OCI-LY1 (cell line): ENCODE data around the gene OR2T8.

Experiments
- H2AFZ ChIP-seq: fragments of 200-600 bp; sonication (generic), shearing (Covaris generic); 2 replicates; pipeline ENCODE4 v1.6.0; 2014; ENCODE audit warnings: antibody characterized with exemption, mild to moderate bottlenecking, low read length
- H3F3A ChIP-seq: fragments of 200-600 bp; sonication (generic), shearing (Covaris generic); 2 replicates; pipeline ENCODE4 v1.6.0; 2014; ENCODE audit warnings: mild to moderate bottlenecking, antibody characterized with exemption, low read length, moderate library complexity; ENCODE audit not compliant: insufficient read depth
- H3K27ac ChIP-seq: fragments of 200-600 bp; sonication (generic); 2 replicates; pipeline ENCODE4 v1.5.1; 2014; ENCODE audit warnings: low read length, mixed run types, mild to moderate bottlenecking, low read depth; ENCODE audit not compliant: poor library complexity, severe bottlenecking
- H3K27me3 ChIP-seq: fragments of 200-600 bp; sonication (generic); 2 replicates; pipeline ENCODE4 v1.6.0; 2014; ENCODE audit warnings: antibody characterized with exemption, mild to moderate bottlenecking, low read length, moderate library complexity; ENCODE audit not compliant: insufficient read depth
- H3K36me3 ChIP-seq: fragments of 200-600 bp; sonication (generic); 2 replicates; pipeline ENCODE4 v1.6.1; 2014; ENCODE audit warnings: mild to moderate bottlenecking, antibody characterized with exemption, low read length, moderate library complexity, mixed read lengths; ENCODE audit not compliant: insufficient read depth
- H3K4me1 ChIP-seq: fragments of 200-600 bp; sonication (generic); 2 replicates; pipeline ENCODE4 v1.5.1; 2014; ENCODE audit warnings: mild to moderate bottlenecking, low read length, moderate library complexity; ENCODE audit not compliant: insufficient read depth, severe bottlenecking
- H3K4me2 ChIP-seq: fragments of 200-600 bp; sonication (generic), shearing (Covaris generic); 2 replicates; pipeline ENCODE4 v1.6.1; 2014; ENCODE audit warnings: low read length
- H3K4me3 ChIP-seq: fragments of 200-600 bp; sonication (generic); 2 replicates; pipeline ENCODE4 v1.5.1; 2014; ENCODE audit warnings: low read length, low read depth, mild to moderate bottlenecking, mixed read lengths; ENCODE audit not compliant: poor library complexity, severe bottlenecking
- H3K79me2 ChIP-seq: fragments of 200-600 bp; shearing (Covaris generic); 2 replicates; pipeline ENCODE4 v1.6.1; 2016; ENCODE audit warnings: mixed run types, low read length, mixed read lengths; ENCODE audit not compliant: insufficient read depth
- H3K9ac ChIP-seq: fragments of 200-600 bp; sonication (generic), shearing (Covaris generic); 2 replicates; pipeline ENCODE4 v1.6.1; 2014; ENCODE audit warnings: mild to moderate bottlenecking, low read length, mixed read lengths
- H3K9me2 ChIP-seq: fragments of 200-600 bp; sonication (generic), shearing (Covaris generic); 2 replicates; pipeline ENCODE4 v1.6.1; 2014; ENCODE audit warnings: low read depth, mild to moderate bottlenecking, low read length, mixed read lengths
- H3K9me3 ChIP-seq: fragments of 200-600 bp; shearing (Covaris generic); 2 replicates; pipeline ENCODE4 v1.6.1; 2014; ENCODE audit warnings: low read length, mixed read lengths
- H4K20me1 ChIP-seq: fragments of 200-600 bp; sonication (generic), shearing (Covaris generic); 2 replicates; pipeline ENCODE4 v1.6.0; 2016; ENCODE audit warnings: mild to moderate bottlenecking, low read length; ENCODE audit not compliant: insufficient read depth
- EZH2 ChIP-seq: fragments of 200-600 bp; sonication (generic), shearing (Covaris generic); IDR thresholded peaks from 2 replicates; pipeline ENCODE4 v1.8.0; 2017; ENCODE audit warnings: borderline replicate concordance, mixed run types, mild to moderate bottlenecking, antibody characterized with exemption, low read length, moderate library complexity, mixed read lengths
- TF ChIP-seq, protein P1 (sequence below): fragments of 200-600 bp; sonication (generic), shearing (Covaris generic); IDR thresholded peaks from 2 replicates; pipeline ENCODE4 v1.5.1; 2017; ENCODE audit warnings: mild to moderate bottlenecking, antibody characterized with exemption, low read length, moderate library complexity, mixed read lengths

OR2T8 gene

GRCh38 chr1:247905181-247905580, 14.9 kb upstream of the OR2T8 start:
- no peaks in the 10 kb centered on the region for H3K36me3 ChIP-seq

GRCh38 chr1:247905910-247906503, 14.0 kb upstream of the OR2T8 start:
- H3K27ac ChIP-seq = no peak overlapping the region
- TF ChIP-seq, protein P1, sequence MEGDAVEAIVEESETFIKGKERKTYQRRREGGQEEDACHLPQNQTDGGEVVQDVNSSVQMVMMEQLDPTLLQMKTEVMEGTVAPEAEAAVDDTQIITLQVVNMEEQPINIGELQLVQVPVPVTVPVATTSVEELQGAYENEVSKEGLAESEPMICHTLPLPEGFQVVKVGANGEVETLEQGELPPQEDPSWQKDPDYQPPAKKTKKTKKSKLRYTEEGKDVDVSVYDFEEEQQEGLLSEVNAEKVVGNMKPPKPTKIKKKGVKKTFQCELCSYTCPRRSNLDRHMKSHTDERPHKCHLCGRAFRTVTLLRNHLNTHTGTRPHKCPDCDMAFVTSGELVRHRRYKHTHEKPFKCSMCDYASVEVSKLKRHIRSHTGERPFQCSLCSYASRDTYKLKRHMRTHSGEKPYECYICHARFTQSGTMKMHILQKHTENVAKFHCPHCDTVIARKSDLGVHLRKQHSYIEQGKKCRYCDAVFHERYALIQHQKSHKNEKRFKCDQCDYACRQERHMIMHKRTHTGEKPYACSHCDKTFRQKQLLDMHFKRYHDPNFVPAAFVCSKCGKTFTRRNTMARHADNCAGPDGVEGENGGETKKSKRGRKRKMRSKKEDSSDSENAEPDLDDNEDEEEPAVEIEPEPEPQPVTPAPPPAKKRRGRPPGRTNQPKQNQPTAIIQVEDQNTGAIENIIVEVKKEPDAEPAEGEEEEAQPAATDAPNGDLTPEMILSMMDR = no peak
- TF ChIP-seq EZH2 = no peak

More at GRCh38 chr1:247905181-247905580, 14.9 kb upstream of the OR2T8 start:
- H4K20me1 ChIP-seq = no peaks in the 10 kb centered on the region
- no peaks in the 10 kb centered on the region for H3K79me2 ChIP-seq
- no peak overlapping the region for H3K9ac ChIP-seq
- H3K9me2 ChIP-seq = no peaks in the 10 kb centered on the region
- H3K27ac ChIP-seq = no peak overlapping the region
- H3K27me3 ChIP-seq = no peaks in the 10 kb centered on the region
- H3K9me3 ChIP-seq = no peaks in the 10 kb centered on the region
- TF ChIP-seq, protein P1 = no peak
- no peak for TF ChIP-seq EZH2
- H3K4me3 ChIP-seq = no peak overlapping the region
- H3K4me2 ChIP-seq = no peak overlapping the region
- H3F3A ChIP-seq = no peaks in the 10 kb centered on the region
- no peaks in the 10 kb centered on the region for H3K4me1 ChIP-seq
- H2AFZ ChIP-seq = no peak overlapping the region

GRCh38 chr1:247906504-247907047, 13.5 kb upstream of the OR2T8 start:
- no peaks in the 10 kb centered on the region for H3K9me2 ChIP-seq
- TF ChIP-seq EZH2 = no peak
- TF ChIP-seq, protein P1 = no peak
- no peaks in the 10 kb centered on the region for H3K4me1 ChIP-seq
- no peak overlapping the region for H3K27ac ChIP-seq
- no peak overlapping the region for H3K4me2 ChIP-seq
- no peak overlapping the region for H3K9ac ChIP-seq
- H3F3A ChIP-seq = no peaks in the 10 kb centered on the region
- H2AFZ ChIP-seq = no peak overlapping the region
- H3K4me3 ChIP-seq = no peak overlapping the region
- no peaks in the 10 kb centered on the region for H3K9me3 ChIP-seq
- no peaks in the 10 kb centered on the region for H3K36me3 ChIP-seq
- H3K79me2 ChIP-seq = no peaks in the 10 kb centered on the region
- H3K27me3 ChIP-seq = no peaks in the 10 kb centered on the region
- no peaks in the 10 kb centered on the region for H4K20me1 ChIP-seq

More at GRCh38 chr1:247905910-247906503, 14.0 kb upstream of the OR2T8 start:
- no peak overlapping the region for H3K4me3 ChIP-seq
- no peaks in the 10 kb centered on the region for H3K36me3 ChIP-seq
- H3K9ac ChIP-seq = no peak overlapping the region
- H4K20me1 ChIP-seq = no peaks in the 10 kb centered on the region
- H3K79me2 ChIP-seq = no peaks in the 10 kb centered on the region
- no peak overlapping the region for H3K4me2 ChIP-seq
- no peaks in the 10 kb centered on the region for H3K9me3 ChIP-seq
- H3K9me2 ChIP-seq = no peaks in the 10 kb centered on the region
- H3F3A ChIP-seq = no peaks in the 10 kb centered on the region
- no peaks in the 10 kb centered on the region for H3K4me1 ChIP-seq
- no peak overlapping the region for H2AFZ ChIP-seq
- H3K27me3 ChIP-seq = no peaks in the 10 kb centered on the region
